GM19328 (cell line): Measurements from ENCODE around the gene JPH4.

ENCODE experiments used
- ATAC-seq: cut with Tn5 transposase; IDR thresholded peaks from one replicate; pipeline ENCODE4 v1.9.1; 2021; ENCODE audit warnings: mild to moderate bottlenecking, moderate library complexity; ENCODE audit not compliant: unreplicated experiment

JPH4 gene

DNA sequence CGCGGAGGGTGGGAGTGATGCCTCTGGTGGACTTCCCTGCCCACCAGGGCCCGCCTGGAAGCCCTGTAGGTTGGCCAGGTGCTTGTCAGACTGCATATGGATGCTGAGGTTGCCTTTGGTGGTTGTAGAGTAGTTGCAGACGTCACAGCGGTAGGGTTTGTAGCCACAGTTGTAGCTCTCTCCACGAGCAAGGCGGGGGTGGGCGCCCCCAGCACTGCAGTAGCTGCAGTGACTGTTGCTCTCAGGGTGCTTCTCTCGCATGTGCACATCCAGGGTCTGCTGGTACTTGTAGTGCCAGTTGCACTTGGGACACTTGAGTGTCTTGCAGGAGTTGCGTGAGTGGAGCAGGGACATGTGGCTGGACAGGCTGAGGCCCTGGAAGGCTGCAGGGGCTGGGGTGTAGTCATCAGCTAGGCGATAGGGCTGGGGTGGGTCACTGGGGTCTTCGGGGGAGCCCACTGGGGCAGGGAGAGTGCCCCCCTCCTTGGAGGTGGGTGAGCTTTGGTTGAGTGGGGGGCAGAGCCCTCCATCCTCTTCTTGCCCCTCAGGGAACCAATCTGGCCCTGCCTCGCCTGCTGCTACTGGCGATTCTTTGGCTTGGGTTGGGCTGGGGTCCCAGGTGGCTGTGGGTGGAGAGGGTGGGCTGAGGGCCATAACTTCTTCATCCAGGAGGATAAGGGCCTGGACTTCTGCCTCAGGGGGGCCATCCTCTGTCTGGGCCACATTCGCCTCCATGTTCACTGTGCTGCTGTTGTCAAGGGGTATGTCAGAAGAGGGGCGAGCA is 44.7 kb downstream of the JPH4 start:
- no peak for ATAC-seq

DNA sequence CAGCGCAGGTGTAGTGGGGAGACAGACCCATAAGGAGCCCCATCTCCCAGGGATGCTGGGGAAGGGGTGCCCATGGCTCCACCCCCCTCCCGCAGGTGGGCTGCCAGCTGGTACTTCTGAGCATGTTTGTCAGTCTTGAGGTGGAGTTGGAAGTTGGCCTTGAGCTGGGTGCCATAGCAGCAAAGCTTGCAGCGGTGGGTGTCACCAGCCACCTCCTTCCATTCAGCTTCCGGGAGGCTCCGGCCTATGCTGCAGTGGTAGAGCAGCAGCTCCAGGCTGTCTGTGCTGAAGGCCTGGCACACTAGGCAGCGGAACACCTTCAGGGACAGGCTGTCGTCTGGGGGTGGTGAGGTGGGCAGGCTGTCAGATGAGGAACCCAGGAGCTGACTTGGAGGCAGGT is 45.9 kb downstream of the JPH4 start:
- no peak for ATAC-seq

DNA sequence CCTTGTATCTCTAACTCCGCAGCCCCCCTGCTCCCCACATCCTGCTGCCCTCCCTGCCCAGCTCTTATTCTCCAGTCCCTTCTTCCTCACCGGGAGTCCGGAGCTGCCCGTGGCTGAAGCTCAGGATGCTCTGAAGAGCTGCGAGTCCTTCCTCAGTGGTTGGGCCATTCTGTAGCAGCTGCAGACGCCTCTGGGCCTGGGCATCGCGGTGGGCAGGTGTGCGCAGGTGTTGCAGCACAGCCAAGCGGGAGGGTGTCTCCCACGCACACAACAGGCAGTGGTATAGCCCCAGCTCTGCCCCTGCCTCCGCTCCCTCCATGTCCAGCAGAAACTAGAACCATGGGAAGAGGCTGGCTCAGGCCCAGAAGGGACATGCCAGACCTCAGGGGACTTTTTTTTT is 47.2 kb downstream of the JPH4 start:
- no peak for ATAC-seq

DNA sequence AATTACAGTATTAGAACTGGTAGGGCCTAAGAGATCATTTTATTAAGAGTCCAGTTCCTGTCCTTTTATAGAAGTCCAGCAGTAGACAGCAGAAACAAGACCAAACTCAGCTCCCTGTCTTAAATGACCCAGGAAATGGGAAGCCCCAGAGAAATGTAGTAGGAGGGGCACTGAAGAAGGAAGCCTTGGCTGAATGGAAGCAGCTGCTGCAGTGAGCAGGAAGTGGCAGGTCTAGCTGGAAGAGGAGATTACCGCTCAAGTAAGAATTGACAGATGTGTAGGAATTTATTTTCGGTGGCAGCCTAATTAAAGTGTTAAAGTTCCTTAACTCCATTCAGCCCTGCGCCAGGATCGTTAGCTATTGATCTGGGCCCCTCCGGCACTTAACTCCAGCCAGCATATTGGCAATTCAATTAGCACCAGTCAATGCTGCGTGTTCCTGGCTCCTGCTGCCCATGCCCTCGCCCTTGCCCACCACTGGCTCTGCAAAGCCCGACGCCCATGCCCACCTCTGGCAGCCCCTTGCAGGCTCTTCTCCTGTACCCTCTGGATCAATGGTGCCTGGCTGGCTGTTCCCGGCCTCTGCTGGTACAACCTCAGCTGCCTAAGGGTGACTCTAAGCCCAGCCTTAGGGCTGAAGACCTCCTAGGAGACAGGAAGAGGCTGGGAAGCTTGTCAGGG is 48.1 kb downstream of the JPH4 start:
- no peak for ATAC-seq

DNA sequence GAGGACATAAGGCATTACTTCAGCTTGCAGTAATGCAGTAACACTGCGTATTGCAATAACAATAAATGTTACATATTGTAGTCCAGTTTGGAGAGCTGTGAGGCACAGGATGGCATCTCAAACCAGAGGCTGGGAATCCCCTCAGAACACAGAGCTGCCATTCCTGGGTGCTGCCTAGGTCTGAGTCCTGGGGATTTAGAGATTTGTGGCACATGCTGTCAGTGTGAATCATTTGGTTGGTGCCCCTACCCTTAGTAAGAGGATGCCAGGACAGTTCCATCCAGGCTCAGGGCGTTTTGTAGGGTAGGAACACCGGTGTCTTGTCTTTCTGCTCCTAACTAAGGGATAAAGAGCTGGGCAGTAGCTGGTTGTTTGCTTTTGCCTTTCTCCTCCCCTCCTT is 49.6 kb downstream of the JPH4 start:
- ATAC-seq, result no peak

DNA sequence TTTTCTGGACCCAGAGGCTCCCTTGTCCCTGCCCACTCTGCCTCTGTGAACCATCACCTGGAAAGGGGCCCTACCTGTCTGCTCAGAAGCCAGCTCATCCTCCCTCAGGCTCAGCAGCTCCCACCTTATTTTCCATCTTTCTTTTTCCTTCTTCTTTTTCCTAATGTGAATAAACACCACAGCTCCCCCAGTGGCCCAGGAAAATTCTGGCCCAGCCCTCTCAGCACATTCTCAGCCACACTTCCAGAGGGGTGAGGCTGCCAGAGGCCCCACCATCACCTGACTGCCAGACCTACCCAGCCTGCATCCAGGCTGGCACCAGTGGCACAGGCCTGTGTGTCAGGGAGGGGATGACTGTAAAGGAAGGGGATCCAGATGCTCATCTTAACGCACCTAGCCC is 50.0 kb downstream of the JPH4 start:
- no peak for ATAC-seq

DNA sequence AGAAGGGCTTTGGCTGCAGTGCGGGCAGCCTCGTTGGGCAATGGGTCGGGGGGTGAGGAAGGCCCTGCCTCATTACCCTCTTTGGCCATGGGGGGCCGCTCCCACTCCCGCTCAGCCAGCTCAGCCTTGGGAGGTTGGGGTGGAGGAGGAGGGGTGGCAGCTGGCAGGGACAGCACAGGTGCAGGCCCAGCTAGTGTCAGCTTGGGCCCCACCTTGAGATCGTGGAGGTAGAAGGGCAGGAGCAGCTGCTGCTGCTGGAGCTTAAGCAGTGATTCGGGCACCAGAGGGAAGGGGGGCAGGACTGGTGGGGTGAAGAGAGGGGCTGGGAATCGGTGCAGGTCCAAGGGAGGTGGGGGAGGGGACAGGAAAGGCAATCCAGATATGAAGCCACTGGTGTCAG is 53.0 kb downstream of the JPH4 start:
- no peak for ATAC-seq

DNA sequence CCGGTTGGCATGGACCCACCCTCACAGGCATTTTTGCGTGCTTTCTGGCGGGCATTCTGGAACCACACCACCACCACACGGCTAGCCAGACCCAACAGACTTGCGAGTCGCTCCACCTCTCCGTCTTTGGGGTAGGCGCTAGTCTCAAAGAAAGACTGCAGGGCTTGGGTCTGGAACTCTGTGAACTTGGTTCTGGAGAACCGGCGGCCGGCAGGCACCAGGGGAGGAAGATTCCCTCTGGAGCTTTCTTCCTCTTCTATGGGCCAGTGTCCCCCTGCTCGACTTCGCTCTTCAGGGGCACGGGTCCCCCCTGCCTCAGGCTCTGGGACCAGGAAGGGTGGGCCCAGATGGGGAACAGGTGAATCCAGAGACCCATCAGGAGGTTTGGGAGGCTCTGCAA is 53.6 kb downstream of the JPH4 start:
- no peak for ATAC-seq

DNA sequence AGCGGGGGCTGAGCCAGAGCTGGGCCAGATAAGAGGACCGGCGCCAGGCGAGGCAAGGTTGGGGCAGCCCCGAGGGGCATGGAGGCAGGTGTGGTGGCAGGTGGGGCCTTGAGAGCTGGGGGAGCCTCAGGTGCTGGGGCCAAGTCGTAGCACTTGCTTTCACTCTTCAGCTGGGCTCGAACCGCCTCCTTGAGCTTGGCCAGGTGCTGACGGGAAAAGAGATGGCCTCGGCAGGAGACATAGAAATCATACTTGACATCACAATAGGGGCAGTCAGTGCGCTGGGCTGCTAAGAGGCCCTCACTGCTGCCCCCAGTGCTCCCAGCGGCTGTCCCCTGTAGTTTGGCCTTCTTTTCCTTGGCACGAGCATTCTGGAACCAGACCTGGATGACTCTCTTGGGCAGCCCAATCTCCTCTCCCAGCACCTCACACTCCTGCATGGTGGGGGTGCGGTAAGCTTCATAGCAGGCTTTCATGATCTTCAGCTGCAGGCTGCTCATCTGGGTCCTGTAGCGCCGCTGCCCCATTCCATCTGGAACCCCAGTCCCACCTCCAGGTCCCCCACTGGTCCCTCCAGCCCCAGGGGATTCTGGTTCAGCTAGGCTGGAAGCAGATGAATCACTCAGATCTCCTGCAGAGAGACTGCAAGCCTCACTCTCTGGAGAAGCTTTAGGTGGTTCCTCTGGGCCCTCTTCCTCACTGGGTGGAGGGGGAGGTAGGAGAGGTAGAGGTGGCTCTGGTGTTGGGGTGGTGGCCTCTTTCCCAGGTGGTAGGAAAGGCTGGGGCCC is 55.2 kb downstream of the JPH4 start:
- ATAC-seq, result no peak

DNA sequence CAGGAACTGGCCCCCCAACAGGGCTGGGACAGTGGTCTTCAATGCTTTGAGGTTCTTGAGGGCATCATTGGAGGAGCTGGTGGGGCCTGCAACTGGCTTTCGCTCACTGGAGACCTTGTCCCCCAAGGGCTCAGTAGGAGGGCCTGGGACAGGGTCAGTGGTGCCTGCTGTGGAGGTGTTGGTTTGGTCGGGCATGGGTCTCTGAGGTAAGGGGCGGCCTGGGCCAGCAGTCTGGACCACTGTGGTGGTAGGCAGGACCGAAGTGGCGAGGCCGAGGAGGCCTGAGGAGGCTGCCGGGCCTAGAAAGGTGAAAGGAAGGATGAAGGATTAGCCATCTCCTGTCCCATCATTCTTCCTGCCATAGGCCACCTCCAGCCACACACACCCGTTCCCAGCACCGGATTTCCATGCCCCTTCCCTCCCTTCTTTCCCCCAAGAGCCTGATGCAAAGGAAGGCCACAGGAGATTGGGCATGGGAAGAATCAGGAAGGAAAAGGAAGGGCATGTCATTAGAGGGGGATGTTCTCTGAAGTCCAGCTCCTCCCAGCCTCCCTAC is 55.9 kb downstream of the JPH4 start:
- ATAC-seq, result no peak

DNA sequence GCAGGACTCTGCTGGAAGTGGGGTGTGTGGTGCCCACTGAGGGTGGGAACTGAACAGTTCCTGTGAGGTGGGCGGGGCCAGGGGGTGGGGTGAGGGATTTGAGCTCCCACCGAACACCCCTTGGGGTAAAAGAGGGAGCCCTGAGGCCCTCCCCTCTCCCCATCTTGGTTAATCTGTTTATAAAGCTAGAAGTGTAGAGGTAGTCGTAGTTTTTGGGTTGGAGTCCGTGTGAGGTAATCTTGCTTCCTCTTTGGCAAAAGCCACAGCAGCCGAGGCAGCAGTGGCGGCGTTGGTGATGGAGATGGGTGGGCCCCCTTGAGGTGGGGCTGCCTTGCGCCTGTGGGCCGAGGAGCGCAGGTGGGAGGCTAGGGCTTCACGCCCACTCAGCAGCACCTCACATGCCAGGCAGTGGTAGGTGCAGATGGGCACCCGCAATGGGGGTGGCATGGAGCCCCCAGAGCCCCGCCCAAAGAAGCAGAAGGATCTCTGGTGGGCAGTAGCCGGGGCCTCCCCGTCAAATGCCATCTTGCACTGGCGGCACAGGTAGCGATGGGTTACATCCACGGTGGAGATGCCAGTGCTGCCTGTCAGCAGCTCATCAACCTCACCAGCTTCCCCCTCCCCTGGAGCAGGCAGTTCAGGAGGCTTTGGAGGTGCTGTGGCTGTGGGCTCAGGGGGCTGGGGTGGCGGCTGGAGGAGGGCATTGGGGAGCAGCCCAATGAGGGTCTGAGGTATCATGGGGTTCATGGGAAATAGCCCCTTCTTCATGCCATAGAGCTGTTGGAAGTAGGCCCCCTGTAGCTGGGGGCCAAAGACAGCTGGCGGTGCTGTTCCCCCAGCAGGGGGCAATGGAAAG is 56.6 kb downstream of the JPH4 start:
- no peak for ATAC-seq

DNA sequence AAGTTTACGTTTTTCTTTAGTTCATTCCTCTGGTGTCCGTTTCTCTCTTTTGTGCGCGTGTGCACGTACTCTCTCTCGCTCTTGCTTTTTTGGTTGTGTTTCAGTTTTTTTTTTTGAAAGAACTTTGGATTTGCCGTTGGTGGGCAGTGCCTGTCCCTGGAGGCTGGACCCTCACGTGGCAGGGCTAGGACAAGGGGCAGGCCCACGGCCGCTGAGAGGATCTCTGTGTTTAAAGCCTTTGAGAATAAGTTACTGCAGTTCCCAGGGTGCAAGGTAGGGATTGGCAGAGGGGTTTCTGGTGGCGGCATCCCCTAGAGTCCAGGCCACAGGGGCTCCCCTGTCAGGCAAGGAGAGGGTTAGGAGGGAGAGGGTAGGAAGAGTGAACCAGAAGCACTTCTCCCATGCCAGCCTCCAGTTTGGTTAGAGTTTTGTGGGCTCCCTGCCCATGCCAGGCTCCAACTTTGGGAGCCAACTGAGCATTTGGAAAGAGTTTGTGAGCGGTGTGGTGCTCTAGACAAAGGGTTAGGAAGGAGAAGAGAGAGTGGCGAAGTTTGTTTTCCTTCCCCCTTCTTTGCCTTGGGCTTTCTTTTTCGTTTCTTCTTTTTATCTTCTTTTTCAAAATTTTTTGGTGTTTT is 57.6 kb downstream of the JPH4 start:
- no peak for ATAC-seq

DNA sequence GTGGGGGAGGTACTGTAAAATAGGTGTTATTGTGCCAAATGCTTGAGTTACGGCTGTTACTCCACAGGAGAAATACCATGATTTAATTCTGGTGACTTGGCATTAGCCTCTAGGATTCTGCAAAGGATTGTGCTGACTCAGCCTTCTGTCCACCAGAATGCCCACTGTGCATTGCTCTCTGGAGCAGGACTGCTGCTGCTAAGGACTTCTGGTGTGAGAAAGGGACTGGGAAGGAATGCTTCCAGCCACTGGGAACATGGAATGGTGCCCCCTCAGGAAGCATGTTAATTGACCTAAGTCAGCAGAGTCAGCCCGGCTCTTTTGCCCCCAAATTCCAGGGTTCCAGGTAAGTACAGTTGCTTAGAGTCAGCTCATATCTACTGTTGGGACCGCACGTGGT is 59.9 kb downstream of the JPH4 start:
- no peak for ATAC-seq
